Measurements from ENCODE around the gene PLXNA4. TPM values are rescaled to one million over a fixed set of nuclear protein-coding genes. Genes with fewer than 3 reads are reported as not detected.
A peak's percentile ranks its signal among the peaks of the same experiment; 100 is the strongest.

The PLXNA4 gene, protein sequence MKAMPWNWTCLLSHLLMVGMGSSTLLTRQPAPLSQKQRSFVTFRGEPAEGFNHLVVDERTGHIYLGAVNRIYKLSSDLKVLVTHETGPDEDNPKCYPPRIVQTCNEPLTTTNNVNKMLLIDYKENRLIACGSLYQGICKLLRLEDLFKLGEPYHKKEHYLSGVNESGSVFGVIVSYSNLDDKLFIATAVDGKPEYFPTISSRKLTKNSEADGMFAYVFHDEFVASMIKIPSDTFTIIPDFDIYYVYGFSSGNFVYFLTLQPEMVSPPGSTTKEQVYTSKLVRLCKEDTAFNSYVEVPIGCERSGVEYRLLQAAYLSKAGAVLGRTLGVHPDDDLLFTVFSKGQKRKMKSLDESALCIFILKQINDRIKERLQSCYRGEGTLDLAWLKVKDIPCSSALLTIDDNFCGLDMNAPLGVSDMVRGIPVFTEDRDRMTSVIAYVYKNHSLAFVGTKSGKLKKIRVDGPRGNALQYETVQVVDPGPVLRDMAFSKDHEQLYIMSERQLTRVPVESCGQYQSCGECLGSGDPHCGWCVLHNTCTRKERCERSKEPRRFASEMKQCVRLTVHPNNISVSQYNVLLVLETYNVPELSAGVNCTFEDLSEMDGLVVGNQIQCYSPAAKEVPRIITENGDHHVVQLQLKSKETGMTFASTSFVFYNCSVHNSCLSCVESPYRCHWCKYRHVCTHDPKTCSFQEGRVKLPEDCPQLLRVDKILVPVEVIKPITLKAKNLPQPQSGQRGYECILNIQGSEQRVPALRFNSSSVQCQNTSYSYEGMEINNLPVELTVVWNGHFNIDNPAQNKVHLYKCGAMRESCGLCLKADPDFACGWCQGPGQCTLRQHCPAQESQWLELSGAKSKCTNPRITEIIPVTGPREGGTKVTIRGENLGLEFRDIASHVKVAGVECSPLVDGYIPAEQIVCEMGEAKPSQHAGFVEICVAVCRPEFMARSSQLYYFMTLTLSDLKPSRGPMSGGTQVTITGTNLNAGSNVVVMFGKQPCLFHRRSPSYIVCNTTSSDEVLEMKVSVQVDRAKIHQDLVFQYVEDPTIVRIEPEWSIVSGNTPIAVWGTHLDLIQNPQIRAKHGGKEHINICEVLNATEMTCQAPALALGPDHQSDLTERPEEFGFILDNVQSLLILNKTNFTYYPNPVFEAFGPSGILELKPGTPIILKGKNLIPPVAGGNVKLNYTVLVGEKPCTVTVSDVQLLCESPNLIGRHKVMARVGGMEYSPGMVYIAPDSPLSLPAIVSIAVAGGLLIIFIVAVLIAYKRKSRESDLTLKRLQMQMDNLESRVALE (N-terminal part only)
- 3.5 TPM for total RNA-seq (ENCODE audit: unreplicated experiment)
- long read RNA-seq: 0 reads

DNA sequence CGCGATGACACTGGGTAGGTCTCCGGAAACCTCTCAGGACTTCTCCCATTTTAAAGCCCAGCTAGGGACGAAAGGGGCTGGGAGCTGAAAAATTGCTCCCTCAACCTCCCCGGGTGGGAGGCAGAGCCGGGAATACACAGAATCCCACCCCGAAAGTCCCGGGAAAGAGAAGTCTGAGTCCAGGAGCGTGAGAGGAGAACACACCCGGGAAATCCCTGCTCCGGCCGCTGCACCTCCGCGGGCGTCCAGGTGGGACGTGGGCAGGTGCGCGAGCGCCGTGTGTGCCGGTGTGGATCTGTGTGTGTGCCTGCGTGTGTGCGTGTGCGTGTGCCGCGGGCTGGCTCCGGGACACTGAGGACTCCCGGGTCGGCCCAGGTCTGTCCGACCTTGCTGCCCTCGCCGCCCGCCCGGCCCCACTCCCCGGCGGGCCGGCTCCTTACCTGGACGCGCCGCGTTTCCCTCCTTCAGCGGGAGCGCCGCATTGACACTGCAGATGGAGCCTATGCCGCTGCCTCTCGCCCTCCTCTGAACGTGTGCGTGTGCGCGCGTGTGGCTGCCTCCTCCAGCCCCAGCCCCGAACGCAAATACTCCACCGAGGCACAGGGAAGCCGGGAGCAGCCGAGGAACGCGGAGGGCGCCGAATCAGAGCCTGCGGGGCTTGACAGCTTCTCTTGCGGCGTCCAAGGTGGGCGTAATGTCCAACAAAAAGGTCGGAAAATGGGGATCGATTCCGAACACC, at the start of gene PLXNA4:
Gene PLXNA4 (minus strand): TSS at position 489 of the 739 bp plus-strand sequence. CDS start 67,777 bp downstream, outside the sequence.
- H3K27me3 Mint-ChIP-seq (ENCODE audit: unreplicated experiment): peaks cover 30% of the 10 kb centered on the region

DNA sequence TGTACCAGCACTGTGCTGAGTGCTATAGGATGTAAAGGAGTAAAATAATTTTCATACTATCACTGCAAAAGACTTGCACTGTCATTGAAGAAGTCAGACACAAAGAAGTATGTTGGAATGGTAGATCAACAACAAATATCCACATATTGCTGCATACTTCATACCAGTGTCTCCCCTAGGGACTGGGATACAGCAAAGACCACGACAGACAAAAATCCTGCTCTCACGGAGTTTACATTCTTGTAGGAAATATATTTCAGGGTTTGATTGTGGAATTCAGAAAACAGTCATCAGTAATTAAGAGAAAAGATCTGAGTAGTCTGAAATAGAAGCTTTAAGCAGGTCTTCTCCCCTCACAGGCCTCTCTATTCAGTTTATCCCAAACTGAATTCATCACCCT, 49.4 kb upstream of the PLXNA4 start:
- Mint-ChIP-seq H3K27ac (ENCODE audit: unreplicated experiment) (no peak overlapping the region), H3K4me1 (ENCODE audit: unreplicated experiment) (no peaks in the 10 kb centered on the region)
- no peak for DNase-seq (ENCODE audit: low spot score)

More for the DNA sequence above, at the start of gene PLXNA4:
- Mint-ChIP-seq H3K36me3 (ENCODE audit: low read depth, unreplicated experiment) (no peaks in the 10 kb centered on the region), H3K9me3 (ENCODE audit: unreplicated experiment) (no peaks in the 10 kb centered on the region), H3K27ac (ENCODE audit: unreplicated experiment) (no peak within 1 kb of the TSS), H3K4me3 (ENCODE audit: unreplicated experiment) (peak within 1 kb of the TSS; percentile 80), H3K4me1 (ENCODE audit: unreplicated experiment) (peaks cover 30% of the 10 kb centered on the region)
- DNase-seq (ENCODE audit: low spot score): no peak
- TF ChIP-seq, protein P1, sequence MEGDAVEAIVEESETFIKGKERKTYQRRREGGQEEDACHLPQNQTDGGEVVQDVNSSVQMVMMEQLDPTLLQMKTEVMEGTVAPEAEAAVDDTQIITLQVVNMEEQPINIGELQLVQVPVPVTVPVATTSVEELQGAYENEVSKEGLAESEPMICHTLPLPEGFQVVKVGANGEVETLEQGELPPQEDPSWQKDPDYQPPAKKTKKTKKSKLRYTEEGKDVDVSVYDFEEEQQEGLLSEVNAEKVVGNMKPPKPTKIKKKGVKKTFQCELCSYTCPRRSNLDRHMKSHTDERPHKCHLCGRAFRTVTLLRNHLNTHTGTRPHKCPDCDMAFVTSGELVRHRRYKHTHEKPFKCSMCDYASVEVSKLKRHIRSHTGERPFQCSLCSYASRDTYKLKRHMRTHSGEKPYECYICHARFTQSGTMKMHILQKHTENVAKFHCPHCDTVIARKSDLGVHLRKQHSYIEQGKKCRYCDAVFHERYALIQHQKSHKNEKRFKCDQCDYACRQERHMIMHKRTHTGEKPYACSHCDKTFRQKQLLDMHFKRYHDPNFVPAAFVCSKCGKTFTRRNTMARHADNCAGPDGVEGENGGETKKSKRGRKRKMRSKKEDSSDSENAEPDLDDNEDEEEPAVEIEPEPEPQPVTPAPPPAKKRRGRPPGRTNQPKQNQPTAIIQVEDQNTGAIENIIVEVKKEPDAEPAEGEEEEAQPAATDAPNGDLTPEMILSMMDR (IDR thresholded peaks at IDR 0.05; ENCODE audit: unreplicated experiment): no peak

DNA sequence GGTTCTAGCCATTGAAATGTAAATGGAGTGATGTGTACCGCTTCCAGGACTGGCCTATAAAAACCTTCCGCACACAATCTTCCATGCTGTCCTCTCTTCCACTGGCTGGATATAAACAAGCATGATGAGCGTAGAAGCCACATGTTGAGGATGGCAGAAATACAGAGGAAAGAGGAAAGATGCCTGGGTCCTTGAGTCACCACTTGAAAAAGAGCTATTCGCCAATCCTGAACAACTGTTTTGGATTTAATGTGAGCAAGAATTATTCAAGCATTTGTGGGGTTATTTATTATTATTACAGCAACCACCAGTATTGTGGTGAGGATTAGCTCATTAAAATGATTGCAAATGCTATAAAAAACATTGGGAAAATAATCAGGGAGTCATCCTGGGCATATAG, 45.8 kb upstream of the PLXNA4 start:
- DNase-seq (ENCODE audit: low spot score): no peak
- Mint-ChIP-seq H3K36me3 (ENCODE audit: low read depth, unreplicated experiment) (no peaks in the 10 kb centered on the region), H3K9me3 (ENCODE audit: unreplicated experiment) (no peaks in the 10 kb centered on the region), H3K4me1 (ENCODE audit: unreplicated experiment) (peaks cover 2% of the 10 kb centered on the region), H3K4me3 (ENCODE audit: unreplicated experiment) (no peak overlapping the region), H3K27me3 (ENCODE audit: unreplicated experiment) (peaks cover 4% of the 10 kb centered on the region), H3K27ac (ENCODE audit: unreplicated experiment) (no peak overlapping the region)
- TF ChIP-seq, protein P1 (IDR thresholded peaks at IDR 0.05; ENCODE audit: unreplicated experiment): no peak

More for the DNA sequence above, 49.4 kb upstream of the PLXNA4 start:
- no peaks in the 10 kb centered on the region for H3K36me3 Mint-ChIP-seq (ENCODE audit: low read depth, unreplicated experiment)
- peaks cover 6% of the 10 kb centered on the region for H3K27me3 Mint-ChIP-seq (ENCODE audit: unreplicated experiment)
- TF ChIP-seq, protein P1 (IDR thresholded peaks at IDR 0.05; ENCODE audit: unreplicated experiment): no peak
- H3K4me3 Mint-ChIP-seq (ENCODE audit: unreplicated experiment): no peak overlapping the region
- H3K9me3 Mint-ChIP-seq (ENCODE audit: unreplicated experiment): no peaks in the 10 kb centered on the region

DNA sequence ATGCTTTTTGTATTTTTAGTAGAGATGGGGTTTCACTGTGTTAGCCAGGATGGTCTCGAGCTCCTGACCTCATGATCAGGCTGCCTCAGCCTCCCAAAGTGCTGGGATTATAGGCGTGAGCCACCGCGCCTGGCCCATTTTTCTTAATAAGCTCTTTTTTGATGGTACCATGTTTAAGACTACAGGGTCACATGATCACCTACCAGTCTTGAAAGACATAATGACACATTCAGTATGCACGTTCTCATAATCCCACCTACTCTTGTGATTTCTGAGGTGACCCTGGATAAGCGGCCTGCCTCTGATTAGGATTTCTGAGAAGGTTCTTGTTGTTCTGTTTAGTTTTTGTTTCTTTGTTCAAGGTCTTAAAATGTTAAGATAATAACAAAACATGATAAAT, 43.7 kb upstream of the PLXNA4 start:
- Mint-ChIP-seq H3K4me3 (ENCODE audit: unreplicated experiment) (no peak overlapping the region), H3K27me3 (ENCODE audit: unreplicated experiment) (peaks cover 6% of the 10 kb centered on the region), H3K36me3 (ENCODE audit: low read depth, unreplicated experiment) (no peaks in the 10 kb centered on the region), H3K27ac (ENCODE audit: unreplicated experiment) (no peak overlapping the region), H3K9me3 (ENCODE audit: unreplicated experiment) (no peaks in the 10 kb centered on the region), H3K4me1 (ENCODE audit: unreplicated experiment) (peaks cover 3% of the 10 kb centered on the region)
- TF ChIP-seq, protein P1 (IDR thresholded peaks at IDR 0.05; ENCODE audit: unreplicated experiment): no peak
- DNase-seq (ENCODE audit: low spot score): no peak

Data from endothelial cell (in vitro differentiated cells).